Measurements from ENCODE around the gene CFAP97D2. TPM values are rescaled to one million over a fixed set of nuclear protein-coding genes. Genes with fewer than 3 reads are reported as not detected.

CFAP97D2 gene
- total and polyA plus RNA-seq, 2 donors from 2014 or later = not detected

DNA sequence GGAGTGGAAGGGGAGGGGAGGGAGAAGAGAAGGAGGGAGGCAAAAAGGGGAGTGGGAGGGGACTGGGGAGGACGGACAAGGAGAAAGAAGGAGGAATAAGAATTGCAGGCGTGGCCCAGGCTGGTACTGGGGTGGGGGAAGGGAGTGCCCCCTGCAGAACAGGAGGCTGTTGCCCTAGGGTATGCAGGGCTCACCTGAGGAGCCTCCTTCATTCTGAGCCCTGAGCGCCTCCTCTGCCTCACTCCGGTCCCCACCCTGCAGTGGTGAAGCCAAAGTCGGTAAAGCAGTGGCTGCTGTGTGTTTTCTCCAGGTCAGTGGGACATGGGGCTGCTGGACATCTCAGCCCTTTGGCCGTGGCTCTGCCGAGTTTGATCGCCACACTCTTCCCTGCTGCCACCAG is 46.6 kb downstream of the CFAP97D2 start:
- Histone ChIP-seq H3K4me1 (ENCODE audit: control insufficient read depth in 2 of 3, insufficient read depth in 2 of 3, low read depth in 1 of 3, low read length in 3 of 3) (peaks cover 0 to 3% (median 0%) of the 10 kb centered on the region in 3 donors), H3K9me3 (ENCODE audit: control insufficient read depth in 2 of 3, insufficient read depth in 1 of 3, low read length in 3 of 3) (no peaks in the 10 kb centered on the region), H3K36me3 (ENCODE audit: control insufficient read depth in 2 of 3, insufficient read depth in 3 of 3, low read length in 3 of 3) (no peaks in the 10 kb centered on the region), H3K9ac (ENCODE audit: low read length in 3 of 3) (no peak overlapping the region), H3K27me3 (ENCODE audit: control insufficient read depth, insufficient read depth, low read length) (peaks cover 3% of the 10 kb centered on the region), H3K27ac (ENCODE audit: low read depth in 2 of 2, low read length in 2 of 2) (no peak overlapping the region), H3K4me3 (ENCODE audit: low read length in 3 of 3) (no peak overlapping the region)
- TF ChIP-seq, protein P1, sequence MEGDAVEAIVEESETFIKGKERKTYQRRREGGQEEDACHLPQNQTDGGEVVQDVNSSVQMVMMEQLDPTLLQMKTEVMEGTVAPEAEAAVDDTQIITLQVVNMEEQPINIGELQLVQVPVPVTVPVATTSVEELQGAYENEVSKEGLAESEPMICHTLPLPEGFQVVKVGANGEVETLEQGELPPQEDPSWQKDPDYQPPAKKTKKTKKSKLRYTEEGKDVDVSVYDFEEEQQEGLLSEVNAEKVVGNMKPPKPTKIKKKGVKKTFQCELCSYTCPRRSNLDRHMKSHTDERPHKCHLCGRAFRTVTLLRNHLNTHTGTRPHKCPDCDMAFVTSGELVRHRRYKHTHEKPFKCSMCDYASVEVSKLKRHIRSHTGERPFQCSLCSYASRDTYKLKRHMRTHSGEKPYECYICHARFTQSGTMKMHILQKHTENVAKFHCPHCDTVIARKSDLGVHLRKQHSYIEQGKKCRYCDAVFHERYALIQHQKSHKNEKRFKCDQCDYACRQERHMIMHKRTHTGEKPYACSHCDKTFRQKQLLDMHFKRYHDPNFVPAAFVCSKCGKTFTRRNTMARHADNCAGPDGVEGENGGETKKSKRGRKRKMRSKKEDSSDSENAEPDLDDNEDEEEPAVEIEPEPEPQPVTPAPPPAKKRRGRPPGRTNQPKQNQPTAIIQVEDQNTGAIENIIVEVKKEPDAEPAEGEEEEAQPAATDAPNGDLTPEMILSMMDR (IDR thresholded peaks at IDR 0.05; ENCODE audit: borderline replicate concordance, extremely low read depth, insufficient read depth) = no peak
- intact Hi-C loops (cut with DNase I) = no loop called here
- DNase-seq (peak in 1 of 5 donors; percentile 61), FAIRE-seq (no peak)

DNA sequence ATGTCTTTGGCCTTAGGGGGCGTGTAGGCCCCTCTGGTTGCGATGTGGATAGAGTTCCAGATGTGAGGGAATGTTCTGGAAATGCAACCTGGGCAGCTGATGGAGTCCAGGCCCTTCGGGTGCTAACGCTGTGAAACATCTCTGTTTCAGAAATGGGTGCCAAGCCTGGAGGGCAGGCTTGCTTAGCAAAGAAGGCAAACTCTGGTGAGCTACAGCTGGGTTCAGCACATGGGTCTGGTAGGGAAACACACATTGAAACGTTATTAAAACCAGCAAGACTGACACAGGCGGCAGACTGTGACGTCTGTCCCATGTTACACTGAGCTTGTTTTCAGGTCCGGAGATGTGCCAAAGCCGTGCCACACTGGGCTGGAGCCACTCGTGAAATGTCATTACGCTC is 47.0 kb downstream of the CFAP97D2 start:
- no peaks in the 10 kb centered on the region for H3K36me3 ChIP-seq (ENCODE audit: control insufficient read depth in 2 of 3, insufficient read depth in 3 of 3, low read length in 3 of 3)
- peaks cover 3% of the 10 kb centered on the region for H3K27me3 ChIP-seq (ENCODE audit: control insufficient read depth, insufficient read depth, low read length)
- H3K9me3 ChIP-seq (ENCODE audit: control insufficient read depth in 2 of 3, insufficient read depth in 1 of 3, low read length in 3 of 3) = no peaks in the 10 kb centered on the region
- intact Hi-C loops (cut with DNase I) = no loop called here
- DNase-seq = no peak
- no peak overlapping the region for H3K27ac ChIP-seq (ENCODE audit: low read depth in 2 of 2, low read length in 2 of 2)
- H3K9ac ChIP-seq (ENCODE audit: low read length in 3 of 3) = peak overlapping the region in 1 of 3 donors; percentile 37
- TF ChIP-seq, protein P1 (IDR thresholded peaks at IDR 0.05; ENCODE audit: borderline replicate concordance, extremely low read depth, insufficient read depth) = no peak
- no peak for FAIRE-seq
- no peak overlapping the region for H3K4me3 ChIP-seq (ENCODE audit: low read length in 3 of 3)
- H3K4me1 ChIP-seq (ENCODE audit: control insufficient read depth in 2 of 3, insufficient read depth in 2 of 3, low read depth in 1 of 3, low read length in 3 of 3) = peaks cover 0 to 3% (median 0%) of the 10 kb centered on the region in 3 donors

DNA sequence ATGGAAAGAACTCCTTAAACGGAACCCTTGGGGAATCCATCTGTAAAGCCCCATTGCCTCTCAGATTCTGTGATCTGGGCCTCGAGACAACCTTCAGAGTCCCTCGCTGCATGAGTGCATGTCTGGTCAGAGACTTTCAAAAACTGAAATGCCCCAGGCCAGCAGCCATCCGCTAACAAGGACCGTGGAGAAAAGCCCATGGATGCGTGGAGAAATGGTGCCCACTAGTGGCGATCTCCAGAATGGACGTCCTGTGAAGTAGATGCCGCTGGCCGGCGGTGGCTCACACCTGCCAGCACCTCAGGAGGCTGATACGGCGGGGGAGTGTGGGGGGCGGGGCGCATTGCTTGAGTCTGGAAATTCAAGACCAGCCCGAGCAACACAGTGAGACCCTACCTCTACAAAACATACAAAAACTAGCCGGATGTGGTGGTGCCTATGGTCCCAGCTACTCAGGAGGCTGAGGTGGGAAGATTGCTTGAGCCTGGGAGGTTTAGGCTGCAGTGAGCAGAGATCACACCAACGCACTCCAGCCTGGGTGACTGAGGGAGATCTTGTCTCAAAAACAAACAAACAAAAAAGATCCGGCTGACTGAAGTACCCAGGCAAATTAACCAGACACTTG is 47.8 kb downstream of the CFAP97D2 start:
- Histone ChIP-seq H3K4me1 (ENCODE audit: control insufficient read depth in 2 of 3, insufficient read depth in 2 of 3, low read depth in 1 of 3, low read length in 3 of 3) (peaks cover 0 to 3% (median 0%) of the 10 kb centered on the region in 3 donors), H3K27me3 (ENCODE audit: control insufficient read depth, insufficient read depth, low read length) (peaks cover 3% of the 10 kb centered on the region), H3K36me3 (ENCODE audit: control insufficient read depth in 2 of 3, insufficient read depth in 3 of 3, low read length in 3 of 3) (no peaks in the 10 kb centered on the region), H3K9me3 (ENCODE audit: control insufficient read depth in 2 of 3, insufficient read depth in 1 of 3, low read length in 3 of 3) (no peaks in the 10 kb centered on the region), H3K27ac (ENCODE audit: low read depth in 2 of 2, low read length in 2 of 2) (no peak overlapping the region), H3K9ac (ENCODE audit: low read length in 3 of 3) (peak overlapping the region in 1 of 3 donors; percentile 37), H3K4me3 (ENCODE audit: low read length in 3 of 3) (no peak overlapping the region)
- peak; percentile 90 to 94 (median 93) for DNase-seq
- FAIRE-seq = no peak
- intact Hi-C loops (cut with DNase I) = no loop called here
- TF ChIP-seq, protein P1 (IDR thresholded peaks at IDR 0.05; ENCODE audit: borderline replicate concordance, extremely low read depth, insufficient read depth) = peak; percentile 99
